ENCODE results near the gene KRT6A. TPM values are rescaled to one million over a fixed set of nuclear protein-coding genes. Genes with fewer than 3 reads are reported as not detected.

KRT6A gene
- total RNA-seq, 1 experiment from 2014 or later: 1,688 TPM

- BruUV-seq (replicated peaks): no TSS peak
- H3K27me3 Mint-ChIP-seq (ENCODE audit: insufficient read depth, unreplicated experiment): no peaks in the 10 kb centered on the region
- no peak for DNase-seq (ENCODE audit: unreplicated experiment)
- intact Hi-C loops (cut with micrococcal nuclease): no loop called here
- H3K9me3 Mint-ChIP-seq (ENCODE audit: unreplicated experiment): peaks cover 7% of the 10 kb centered on the region
- H3K27ac Mint-ChIP-seq (ENCODE audit: low read depth, unreplicated experiment): no peak overlapping the region
- ChIA-PET POLR2A (interaction anchor here (27.6 to 28.5 kb wide), 2 partner anchors 5 to 14 kb away, joined by 1235 read pairs; partner anchors contain the start of genes KRT5 and KRT6A), CTCF (interaction anchor here (1.5 kb wide), 2 partner anchors 13 to 18 kb away, joined by 3 to 6 read pairs; no protein-coding TSS in a partner anchor)
- peaks cover 66% of the 10 kb centered on the region for H3K4me1 Mint-ChIP-seq (ENCODE audit: insufficient read depth, unreplicated experiment)
- TF ChIP-seq CTCF (IDR thresholded peaks at IDR 0.05; ENCODE audit: unreplicated experiment): no peak
- H3K4me3 Mint-ChIP-seq (ENCODE audit: unreplicated experiment): no peak overlapping the region
- H3K36me3 Mint-ChIP-seq (ENCODE audit: insufficient read depth, unreplicated experiment): no peaks in the 10 kb centered on the region
Observed at GRCh38 chr12:52498946-52499345, 5.9 kb upstream of the KRT6A start.

- Mint-ChIP-seq H3K27ac (ENCODE audit: low read depth, unreplicated experiment) (peak overlapping the region; percentile 31), H3K27me3 (ENCODE audit: insufficient read depth, unreplicated experiment) (no peaks in the 10 kb centered on the region), H3K4me3 (ENCODE audit: unreplicated experiment) (no peak overlapping the region), H3K9me3 (ENCODE audit: unreplicated experiment) (peaks cover 7% of the 10 kb centered on the region), H3K4me1 (ENCODE audit: insufficient read depth, unreplicated experiment) (peaks cover 73% of the 10 kb centered on the region), H3K36me3 (ENCODE audit: insufficient read depth, unreplicated experiment) (peaks cover 5% of the 10 kb centered on the region)
- ChIA-PET CTCF (interaction anchor here (1.0 to 5.6 kb wide), 3 partner anchors 9 to 115 kb away, joined by 4 to 50 read pairs (median 16); no protein-coding TSS in a partner anchor), POLR2A (interaction anchor here (5.6 to 28.5 kb wide), 3 partner anchors 14 to 378 kb away, joined by 117 to 1235 read pairs (median 141); partner anchors contain the start of gene KRT5)
- no peak for TF ChIP-seq CTCF (IDR thresholded peaks at IDR 0.05; ENCODE audit: unreplicated experiment)
- intact Hi-C loops (cut with micrococcal nuclease): no loop called here
- no peak for DNase-seq (ENCODE audit: unreplicated experiment)
- BruUV-seq (replicated peaks): no TSS peak
Observed at GRCh38 chr12:52497975-52498374, 4.9 kb upstream of the KRT6A start.

- DNase-seq (ENCODE audit: unreplicated experiment): peak; percentile 89
- POLR2A ChIA-PET: interaction anchor here (0.6 to 28.5 kb wide), 10 partner anchors 13 to 379 kb away, joined by 3 to 1235 read pairs (median 4); partner anchors contain the start of genes KRT5 and KRT6C
- Mint-ChIP-seq H3K4me3 (ENCODE audit: unreplicated experiment) (peak overlapping the region; percentile 93), H3K27me3 (ENCODE audit: insufficient read depth, unreplicated experiment) (no peaks in the 10 kb centered on the region), H3K4me1 (ENCODE audit: insufficient read depth, unreplicated experiment) (peaks cover 67% of the 10 kb centered on the region), H3K36me3 (ENCODE audit: insufficient read depth, unreplicated experiment) (peaks cover 18% of the 10 kb centered on the region), H3K27ac (ENCODE audit: low read depth, unreplicated experiment) (peak overlapping the region; percentile 95), H3K9me3 (ENCODE audit: unreplicated experiment) (peaks cover 7% of the 10 kb centered on the region)
- CTCF ChIA-PET: interaction anchor here (0.5 to 5.6 kb wide), 10 partner anchors 10 to 650 kb away, joined by 3 to 50 read pairs (median 5); no protein-coding TSS in a partner anchor
- intact Hi-C loops (cut with micrococcal nuclease): no loop called here
- no peak for TF ChIP-seq CTCF (IDR thresholded peaks at IDR 0.05; ENCODE audit: unreplicated experiment)
- BruUV-seq (replicated peaks): no TSS peak
Observed at GRCh38 chr12:52496590-52497071, 3.6 kb upstream of the KRT6A start.

GRCh38 chr12:52496054-52496453, 3.0 kb upstream of the KRT6A start:
- H3K4me1 Mint-ChIP-seq (ENCODE audit: insufficient read depth, unreplicated experiment): peaks cover 68% of the 10 kb centered on the region
- ChIA-PET CTCF (interaction anchor here (0.5 to 5.6 kb wide), 12 partner anchors 11 to 650 kb away, joined by 3 to 50 read pairs (median 5); partner anchors contain the start of gene KRT5), POLR2A (interaction anchor here (0.6 to 28.5 kb wide), 13 partner anchors 12 to 380 kb away, joined by 3 to 1235 read pairs (median 4); partner anchors contain the start of gene KRT5)
- H3K27ac Mint-ChIP-seq (ENCODE audit: low read depth, unreplicated experiment): peak overlapping the region; percentile 95
- H3K9me3 Mint-ChIP-seq (ENCODE audit: unreplicated experiment): peaks cover 6% of the 10 kb centered on the region
- no peaks in the 10 kb centered on the region for H3K27me3 Mint-ChIP-seq (ENCODE audit: insufficient read depth, unreplicated experiment)
- H3K36me3 Mint-ChIP-seq (ENCODE audit: insufficient read depth, unreplicated experiment): peaks cover 24% of the 10 kb centered on the region
- BruUV-seq (replicated peaks): no TSS peak
- intact Hi-C loops (cut with micrococcal nuclease): no loop called here
- DNase-seq (ENCODE audit: unreplicated experiment): peak; percentile 62
- peak overlapping the region; percentile 93 for H3K4me3 Mint-ChIP-seq (ENCODE audit: unreplicated experiment)
- TF ChIP-seq CTCF (IDR thresholded peaks at IDR 0.05; ENCODE audit: unreplicated experiment): no peak
